GM12878 (cell line): ENCODE data around the gene LMTK3. TPM values are rescaled to one million over a fixed set of nuclear protein-coding genes. Genes with fewer than 3 reads are reported as not detected.

Experiments
- ATAC-seq: fragments of 200-7000 bp; cut with Tn5 transposase; 3 replicates; pipeline ENCODE4 v1.9.1; 2020; ENCODE audit warnings: mild to moderate bottlenecking, moderate library complexity
- BruUV-seq: library from RNA; stranded (reverse); fragments of 400-500 nt; replicated peaks from 2 replicates; lab custom pipeline; 2021; lab: Mats Ljungman, UMichigan
- CTCF ChIA-PET: fragments of 300-600 bp; sonication (Branson Sonifier 250); formaldehyde crosslinking; extraction: SDS; loops from one replicate; lab custom pipeline; 2021; ENCODE audit warnings: inconsistent platforms; lab: Yijun Ruan, JAX
- POLR2A ChIA-PET: fragments of 350-600 bp; formaldehyde crosslinking; extraction: SDS; loops from one replicate; lab custom pipeline; 2021; ENCODE audit warnings: inconsistent platforms; lab: Charles Lee
- RAD21 ChIA-PET: fragments of 300-600 bp; sonication (Branson Sonifier 250); formaldehyde crosslinking; loops from one replicate; lab custom pipeline; 2023; ENCODE audit warnings: antibody characterized with exemption; ENCODE audit not compliant: unreplicated experiment; lab: Charles Lee
- SMC1A ChIA-PET: fragments of 300-600 bp; sonication (Branson Sonifier 250); formaldehyde crosslinking; loops from one replicate; lab custom pipeline; 2023; ENCODE audit not compliant: unreplicated experiment, uncharacterized antibody; lab: Charles Lee
- DNase-seq: peaks from one replicate; pipeline ENCODE4 v3.0.0-alpha.2; 2011; ENCODE audit warnings: low read depth, low spot score
- FAIRE-seq: peaks from 3 replicates; lab custom pipeline; 2011; peaks lifted over from hg19 to GRCh38; lab: Jason Lieb, UNC
- H2AFZ ChIP-seq: 2 replicates; pipeline ENCODE4 v1.6.0; 2011; ENCODE audit warnings: low read depth, low read length, control low read depth; ENCODE audit not compliant: control insufficient read depth
- H3K27ac ChIP-seq: 2 replicates; pipeline ENCODE4 v1.5.1; 2011; ENCODE audit warnings: control low read depth; ENCODE audit not compliant: control insufficient read depth, insufficient read depth
- H3K27me3 ChIP-seq, 2 experiments: replicated peaks in 1 of 2; 2 replicates each; pipeline versions ENCODE4 v1.6.0 to v1.6.1; 2011; ENCODE audit warnings: low read length in 1 of 2; ENCODE audit not compliant: control insufficient read depth in 2 of 2, insufficient read depth in 2 of 2
- H3K36me3 ChIP-seq, 2 experiments: 2 replicates each; pipeline ENCODE4 v1.5.1; 2011; ENCODE audit warnings: low read length in 1 of 2; ENCODE audit not compliant: control insufficient read depth in 2 of 2, insufficient read depth in 2 of 2
- H3K4me1 ChIP-seq: 2 replicates; pipeline ENCODE4 v1.6.1; 2011; ENCODE audit warnings: mild to moderate bottlenecking, low read length, moderate library complexity, mixed read lengths; ENCODE audit not compliant: control insufficient read depth, insufficient read depth
- H3K4me2 ChIP-seq: 2 replicates; pipeline ENCODE4 v1.6.0; 2011; ENCODE audit warnings: control low read depth; ENCODE audit not compliant: control insufficient read depth, insufficient read depth
- H3K4me3 ChIP-seq: fragments of 200-600 bp; sonication (generic); 2 replicates; pipeline ENCODE4 v1.5.1; 2016
- H3K79me2 ChIP-seq: 2 replicates; pipeline ENCODE4 v1.6.0; 2011; ENCODE audit warnings: low read length; ENCODE audit not compliant: control insufficient read depth, insufficient read depth
- H3K9ac ChIP-seq: 2 replicates; pipeline ENCODE4 v1.8.0; 2011; ENCODE audit warnings: low read length, control low read depth, mixed read lengths; ENCODE audit not compliant: control insufficient read depth, insufficient read depth
- H3K9me3 ChIP-seq: replicated peaks from 3 replicates; pipeline ENCODE4 v1.5.1; 2011; ENCODE audit warnings: mild to moderate bottlenecking, low read length; ENCODE audit not compliant: control insufficient read depth, insufficient read depth
- H4K20me1 ChIP-seq: 2 replicates; pipeline ENCODE4 v1.6.0; 2011; ENCODE audit not compliant: control insufficient read depth, insufficient read depth
- IKZF2 ChIP-seq, 2 experiments: fragments of 450-650 bp; IDR thresholded peaks; 2 replicates each; pipeline ENCODE4 v1.6.1; 2017; ENCODE audit warnings: mild to moderate bottlenecking in 2 of 2, moderate library complexity in 2 of 2
- RAD21 ChIP-seq: IDR thresholded peaks from 2 replicates; pipeline ENCODE4 v1.6.1; 2011; ENCODE audit warnings: mild to moderate bottlenecking, low read depth, low read length, moderate library complexity; ENCODE audit not compliant: insufficient read depth
- RELA ChIP-seq: fragments of 450-650 bp; IDR thresholded peaks from 2 replicates; pipeline ENCODE4 v1.8.0; 2014; ENCODE audit warnings: borderline replicate concordance; ENCODE audit not compliant: partially characterized antibody
- WGBS: methylation state at CpG from one replicate; pipeline ENCODE4 v1.1.6; 2016; ENCODE audit warnings: low lambda C conversion rate; ENCODE audit not compliant: insufficient replicate concordance, insufficient coverage; ENCODE audit errors: missing lambda C conversion rate; 5-methylcytosine and 5-hydroxymethylcytosine counted together
- in situ Hi-C: fragments of 300-500 bp; cut with MboI; formaldehyde crosslinking; loops from 9 replicates; pipeline ENCODE4 v1.14.3; 2018; ENCODE audit warnings: mixed read lengths
- intact Hi-C: fragments of 100-400 bp; cut with micrococcal nuclease; formaldehyde crosslinking; loops from one replicate; pipeline ENCODE4 v1.14.2; 2022; ENCODE audit not compliant: unreplicated experiment
- polyA plus RNA-seq, 11 experiments: library from polyadenylated mRNA; depleted of rRNA in 4 of 11; unstranded in 6 of 11; stranded (reverse) in 5 of 11; fragments of >200 nt; fragmentation: Nextera tagmentation in 4 of 11; fragmentation: Illumina TruSeq in 1 of 11; extraction: Ambion mirVana in 4 of 11; extraction: Trizol in 1 of 11; gene quantifications; 1 replicate in 1 of 11; 2 replicates in 10 of 11; pipeline versions ENCODE4 v1.2.1 to v1.2.3, GENCODE V29; 2011 to 2016; ENCODE audit warnings: inconsistent platforms in 2 of 11, missing spikeins in 2 of 11, low read depth in 1 of 11
- total RNA-seq, 4 experiments: library from RNA; depleted of rRNA in 3 of 4; stranded (reverse); fragments of >200 nt in 3 of 4; fragmentation: Illumina TruSeq in 1 of 4; extraction: Trizol in 1 of 4; gene quantifications; 2 replicates each; pipeline versions ENCODE4 v1.2.1 to v1.2.3, GENCODE V29; 2013 to 2021

The LMTK3 gene
- total and polyA plus RNA-seq, 10 of the 15 experiments (the other 5 are each of a cell fraction or from before 2014, with no cell fraction given): under 0.01 to 0.28 (median 0.04) TPM; not detected in 3

GRCh38 chr19:48508729-48509411 is 2.8 kb downstream of the LMTK3 start:
- intact Hi-C loops: no loop called here
- CTCF ChIA-PET: interaction anchor here (2.2 to 7.1 kb wide), 3 partner anchors 19 to 81 kb away, joined by 11 to 131 read pairs (median 24); no protein-coding TSS in a partner anchor

DNA sequence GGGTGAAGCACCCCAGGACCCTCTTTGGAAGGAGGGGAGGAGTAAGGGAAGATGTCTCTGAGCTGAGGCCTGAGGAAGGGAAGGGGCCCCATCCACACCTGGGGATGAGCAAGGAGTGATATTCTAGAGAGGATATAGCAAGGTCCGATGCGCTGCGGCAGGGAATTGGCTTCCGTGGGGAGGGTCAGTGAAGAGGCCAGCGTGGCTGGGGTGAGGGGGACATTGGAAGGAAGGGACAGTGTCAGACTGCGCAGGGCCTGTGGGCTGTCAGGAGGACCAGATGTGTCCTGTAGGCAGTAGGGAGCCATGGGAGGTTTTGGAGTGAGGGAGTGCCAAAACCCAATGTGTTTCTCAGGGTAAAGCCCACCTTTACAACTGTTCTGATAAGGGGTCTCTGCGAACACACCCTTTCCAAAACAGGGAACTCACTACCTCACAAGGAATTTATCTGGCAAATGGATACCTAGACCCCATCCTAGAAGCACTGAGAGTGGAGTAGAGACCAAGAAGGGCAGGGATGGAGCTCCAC is 3.7 kb downstream of the LMTK3 start:
- SMC1A ChIA-PET: interaction anchor here (1.2 to 5.5 kb wide), 3 partner anchors 77 to 111 kb away, joined by 3 to 68 read pairs (median 4); partner anchors contain the start of gene SPHK2
- no peak overlapping the region for H2AFZ ChIP-seq
- POLR2A ChIA-PET: interaction anchor here (0.5 kb wide), 1 partner anchor 244 kb away, joined by 3 read pairs; no protein-coding TSS in a partner anchor
- CTCF ChIA-PET: interaction anchor here (0.5 to 7.1 kb wide), 8 partner anchors 18 to 328 kb away, joined by 3 to 131 read pairs (median 4); partner anchors contain the start of gene HSD17B14
- intact Hi-C loops: no loop called here
- no TSS peak for BruUV-seq
- no peak overlapping the region for H3K4me2 ChIP-seq
- no peak overlapping the region for H3K9ac ChIP-seq
- in situ Hi-C loops: loop anchor here (5.0 kb wide), 1 partner anchor 74 kb away; no protein-coding TSS in a partner anchor
- RAD21 ChIA-PET: interaction anchor here (2.6 to 4.5 kb wide), 2 partner anchors 78 to 101 kb away, joined by 16 to 69 read pairs; no protein-coding TSS in a partner anchor
- no peak for ATAC-seq
- WGBS: 38% methylated on average over 7 of the region's 7 CpGs
- H4K20me1 ChIP-seq: no peaks in the 10 kb centered on the region; the same call in 1 of the 2 replicates
- no peak for DNase-seq
- no peak overlapping the region for H3K4me3 ChIP-seq
- no peaks in the 10 kb centered on the region for H3K79me2 ChIP-seq
- H3K4me1 ChIP-seq: peaks cover 2% of the 10 kb centered on the region; the same call in 1 of the 2 replicates
- no peaks in the 10 kb centered on the region for H3K9me3 ChIP-seq
- H3K27me3 ChIP-seq: peaks cover 2 to 4% of the 10 kb centered on the region in 2 experiments; a peak in 3 of 4 replicates
- FAIRE-seq: no peak
- H3K36me3 ChIP-seq: no peaks in the 10 kb centered on the region
- no peak for TF ChIP-seq RELA
- no peak overlapping the region for H3K27ac ChIP-seq

More at GRCh38 chr19:48508729-48509411, 2.8 kb downstream of the LMTK3 start:
- Histone ChIP-seq H3K4me2 (no peak overlapping the region), H3K36me3 (no peaks in the 10 kb centered on the region), H3K27ac (no peak overlapping the region), H3K27me3 (peaks cover 2 to 4% of the 10 kb centered on the region in 2 experiments; a peak in 3 of 4 replicates), H3K4me3 (no peak overlapping the region), H3K79me2 (no peaks in the 10 kb centered on the region), H3K9me3 (no peaks in the 10 kb centered on the region), H2AFZ (no peak overlapping the region), H3K9ac (no peak overlapping the region), H4K20me1 (no peaks in the 10 kb centered on the region; the same call in 1 of the 2 replicates), H3K4me1 (peaks cover 8% of the 10 kb centered on the region)
- no peak for DNase-seq
- ChIA-PET POLR2A (interaction anchor here (0.6 kb wide), 1 partner anchor 153 kb away, joined by 4 read pairs; no protein-coding TSS in a partner anchor), RAD21 (interaction anchor here (4.5 kb wide), 1 partner anchor 77 kb away, joined by 69 read pairs; no protein-coding TSS in a partner anchor), SMC1A (interaction anchor here (5.5 kb wide), 1 partner anchor 76 kb away, joined by 68 read pairs; no protein-coding TSS in a partner anchor)
- no TSS peak for BruUV-seq
- TF ChIP-seq IKZF2 (IDR thresholded peaks at IDR 0.05): no peak
- TF ChIP-seq RAD21: no peak
- no peak for FAIRE-seq
- no peak for ATAC-seq
- in situ Hi-C loops: loop anchor here (5.0 kb wide), 1 partner anchor 73 kb away; no protein-coding TSS in a partner anchor
- 52% methylated on average over 26 of the region's 32 CpGs for WGBS
